Natural killer cell treated with Interleukin-12 subunit alpha and Interleukin-12 subunit beta and Interleukin-15 and Interleukin-18, amount 100 ng/mL, for 72 hours (primary cell): Measurements from ENCODE around the gene SPATS2L. TPM values are rescaled to one million over a fixed set of nuclear protein-coding genes. Genes with fewer than 3 reads are reported as not detected.

Experiments
- ATAC-seq, 2 donors: fragments of 150-1000 bp; cut with Tn5 transposase in 1 of 2; sonication (Bioruptor Pico), chemical (Tn5 transposase) in 1 of 2; 2 replicates each; pipeline ENCODE4 v1.10.0; 2021
- DNase-seq: peaks from one replicate; pipeline ENCODE4 v3.0.0; 2022; ENCODE audit warnings: low spot score
- H3K27ac Mint-ChIP-seq, 2 donors: 1 replicate in 1 of 2; 2 replicates in 1 of 2; pipeline ENCODE4 v1.8.0; 2022; ENCODE audit warnings: mixed read lengths in 2 of 2, mild to moderate bottlenecking in 1 of 2, moderate library complexity in 1 of 2
- H3K27me3 Mint-ChIP-seq, 2 donors: 1 replicate in 1 of 2; 2 replicates in 1 of 2; pipeline ENCODE4 v1.8.0; 2022; ENCODE audit warnings: mixed read lengths in 2 of 2
- H3K36me3 Mint-ChIP-seq: one replicate; pipeline ENCODE4 v1.8.0; 2022; ENCODE audit warnings: mixed read lengths
- H3K4me1 Mint-ChIP-seq, 2 donors: 1 replicate in 1 of 2; 2 replicates in 1 of 2; pipeline ENCODE4 v1.8.0; 2022; ENCODE audit warnings: low read depth in 2 of 2, mixed read lengths in 2 of 2, mild to moderate bottlenecking in 1 of 2
- H3K4me3 Mint-ChIP-seq: one replicate; pipeline ENCODE4 v1.8.0; 2022; ENCODE audit warnings: mixed read lengths
- H3K9me3 Mint-ChIP-seq: 2 replicates; pipeline ENCODE4 v1.8.0; 2022; ENCODE audit warnings: mixed read lengths
- total RNA-seq, 2 donors: library from RNA; stranded (reverse); gene quantifications; one replicate each; pipeline ENCODE4 v1.2.3, GENCODE V29; 2022

SPATS2L gene
- total RNA-seq, 2 donors from 2014 or later, result 19.6 to 44.4 TPM

- peak overlapping the region in 1 of 2 donors; percentile 70 for H3K27ac Mint-ChIP-seq
- no peak for DNase-seq
- H3K4me3 Mint-ChIP-seq, result no peak overlapping the region
- H3K27me3 Mint-ChIP-seq, result no peaks in the 10 kb centered on the region
- H3K9me3 Mint-ChIP-seq, result no peaks in the 10 kb centered on the region
- ATAC-seq, result no peak
- no peaks in the 10 kb centered on the region for H3K36me3 Mint-ChIP-seq
- peaks cover 23 to 41% of the 10 kb centered on the region in 2 donors for H3K4me1 Mint-ChIP-seq
Observed at GRCh38 chr2:200469708-200470211, 163.3 kb downstream of the SPATS2L start.

- H3K36me3 Mint-ChIP-seq, result no peaks in the 10 kb centered on the region
- no peak overlapping the region for H3K4me3 Mint-ChIP-seq
- H3K9me3 Mint-ChIP-seq, result no peaks in the 10 kb centered on the region
- no peak overlapping the region for H3K27ac Mint-ChIP-seq
- H3K4me1 Mint-ChIP-seq, result peaks cover 23 to 41% of the 10 kb centered on the region in 2 donors
- no peaks in the 10 kb centered on the region for H3K27me3 Mint-ChIP-seq
- ATAC-seq (no peak), DNase-seq (no peak)
Observed at GRCh38 chr2:200470230-200470629, 163.7 kb downstream of the SPATS2L start.

GRCh38 chr2:200471324-200471848 lies 164.9 kb downstream of the SPATS2L start:
- Mint-ChIP-seq H3K27ac (peak overlapping the region; percentile 38 to 73), H3K4me1 (peaks cover 23 to 36% of the 10 kb centered on the region in 2 donors), H3K9me3 (no peaks in the 10 kb centered on the region), H3K36me3 (no peaks in the 10 kb centered on the region), H3K27me3 (no peaks in the 10 kb centered on the region), H3K4me3 (peak overlapping the region; percentile 78)
- no peak for DNase-seq
- peak; percentile 26 to 50 for ATAC-seq

- H3K9me3 Mint-ChIP-seq, result no peaks in the 10 kb centered on the region
- ATAC-seq (no peak), DNase-seq (no peak)
- H3K4me1 Mint-ChIP-seq, result peaks cover 19 to 31% of the 10 kb centered on the region in 2 donors
- H3K27me3 Mint-ChIP-seq, result no peaks in the 10 kb centered on the region
- no peaks in the 10 kb centered on the region for H3K36me3 Mint-ChIP-seq
- no peak overlapping the region for H3K4me3 Mint-ChIP-seq
- peak overlapping the region in 1 of 2 donors; percentile 38 for H3K27ac Mint-ChIP-seq
Observed at GRCh38 chr2:200471928-200472645, 165.6 kb downstream of the SPATS2L start.

- H3K4me3 Mint-ChIP-seq, result no peak overlapping the region
- H3K27me3 Mint-ChIP-seq, result no peaks in the 10 kb centered on the region
- peaks cover 13 to 22% of the 10 kb centered on the region in 2 donors for H3K4me1 Mint-ChIP-seq
- no peak overlapping the region for H3K27ac Mint-ChIP-seq
- H3K9me3 Mint-ChIP-seq, result no peaks in the 10 kb centered on the region
- no peaks in the 10 kb centered on the region for H3K36me3 Mint-ChIP-seq
- DNase-seq (no peak), ATAC-seq (no peak)
Observed at GRCh38 chr2:200472853-200473464, 166.5 kb downstream of the SPATS2L start.

- no peak for ATAC-seq
- H3K36me3 Mint-ChIP-seq, result no peaks in the 10 kb centered on the region
- no peaks in the 10 kb centered on the region for H3K27me3 Mint-ChIP-seq
- no peak for DNase-seq
- H3K4me3 Mint-ChIP-seq, result no peak overlapping the region
- peaks cover 4 to 6% of the 10 kb centered on the region in 2 donors for H3K4me1 Mint-ChIP-seq
- H3K27ac Mint-ChIP-seq, result no peak overlapping the region
- H3K9me3 Mint-ChIP-seq, result no peaks in the 10 kb centered on the region
Observed at GRCh38 chr2:200475795-200476194, 169.3 kb downstream of the SPATS2L start.

GRCh38 chr2:200476836-200477235 lies 170.3 kb downstream of the SPATS2L start:
- Mint-ChIP-seq H3K27me3 (no peaks in the 10 kb centered on the region), H3K36me3 (no peaks in the 10 kb centered on the region), H3K4me3 (no peak overlapping the region)

GRCh38 chr2:200477667-200478131 lies 171.2 kb downstream of the SPATS2L start:
- no peaks in the 10 kb centered on the region for H3K4me1 Mint-ChIP-seq
- DNase-seq (no peak), ATAC-seq (no peak)
- no peak overlapping the region for H3K27ac Mint-ChIP-seq
- H3K9me3 Mint-ChIP-seq, result no peaks in the 10 kb centered on the region
- no peaks in the 10 kb centered on the region for H3K36me3 Mint-ChIP-seq
- no peak overlapping the region for H3K4me3 Mint-ChIP-seq
- H3K27me3 Mint-ChIP-seq, result no peaks in the 10 kb centered on the region

More at GRCh38 chr2:200476836-200477235, 170.3 kb downstream of the SPATS2L start:
- no peaks in the 10 kb centered on the region for H3K9me3 Mint-ChIP-seq
- H3K27ac Mint-ChIP-seq, result no peak overlapping the region
- ATAC-seq (no peak), DNase-seq (no peak)
- no peaks in the 10 kb centered on the region for H3K4me1 Mint-ChIP-seq

GRCh38 chr2:200479692-200480265 lies 173.3 kb downstream of the SPATS2L start:
- H3K4me3 Mint-ChIP-seq, result no peak overlapping the region
- DNase-seq, result no peak
- H3K27ac Mint-ChIP-seq, result peak overlapping the region in 1 of 2 donors; percentile 48
- H3K4me1 Mint-ChIP-seq, result no peaks in the 10 kb centered on the region
- ATAC-seq, result peak in 1 of 2 donors; percentile 50
- peaks cover 0 to 2% of the 10 kb centered on the region in 2 donors for H3K27me3 Mint-ChIP-seq
- no peaks in the 10 kb centered on the region for H3K9me3 Mint-ChIP-seq
- no peaks in the 10 kb centered on the region for H3K36me3 Mint-ChIP-seq

- H3K36me3 Mint-ChIP-seq, result no peaks in the 10 kb centered on the region
- DNase-seq (no peak), ATAC-seq (no peak)
- no peaks in the 10 kb centered on the region for H3K9me3 Mint-ChIP-seq
- H3K27ac Mint-ChIP-seq, result no peak overlapping the region
- H3K4me1 Mint-ChIP-seq, result no peaks in the 10 kb centered on the region
- H3K27me3 Mint-ChIP-seq, result peaks cover 0 to 2% of the 10 kb centered on the region in 2 donors
- no peak overlapping the region for H3K4me3 Mint-ChIP-seq
Observed at GRCh38 chr2:200482194-200482593, 175.7 kb downstream of the SPATS2L start.

- no peak for ATAC-seq
- H3K27me3 Mint-ChIP-seq, result peaks cover 0 to 2% of the 10 kb centered on the region in 2 donors
Observed at GRCh38 chr2:200483729-200484198, 177.3 kb downstream of the SPATS2L start.

GRCh38 chr2:200484934-200485333 lies 178.4 kb downstream of the SPATS2L start:
- Mint-ChIP-seq H3K4me1 (no peaks in the 10 kb centered on the region), H3K27me3 (peaks cover 0 to 2% of the 10 kb centered on the region in 2 donors), H3K36me3 (no peaks in the 10 kb centered on the region)

More at GRCh38 chr2:200483729-200484198, 177.3 kb downstream of the SPATS2L start:
- Mint-ChIP-seq H3K4me1 (no peaks in the 10 kb centered on the region), H3K36me3 (no peaks in the 10 kb centered on the region), H3K27ac (no peak overlapping the region), H3K9me3 (no peaks in the 10 kb centered on the region), H3K4me3 (no peak overlapping the region)
- no peak for DNase-seq

GRCh38 chr2:200486529-200486928 lies 180.0 kb downstream of the SPATS2L start:
- no peak for ATAC-seq
- H3K27me3 Mint-ChIP-seq, result peaks cover 0 to 2% of the 10 kb centered on the region in 2 donors
- no peak overlapping the region for H3K4me3 Mint-ChIP-seq
- DNase-seq, result no peak
- H3K27ac Mint-ChIP-seq, result no peak overlapping the region
- no peaks in the 10 kb centered on the region for H3K9me3 Mint-ChIP-seq
- H3K36me3 Mint-ChIP-seq, result peaks cover 5% of the 10 kb centered on the region
- H3K4me1 Mint-ChIP-seq, result no peaks in the 10 kb centered on the region

More at GRCh38 chr2:200484934-200485333, 178.4 kb downstream of the SPATS2L start:
- Mint-ChIP-seq H3K4me3 (no peak overlapping the region), H3K27ac (no peak overlapping the region), H3K9me3 (no peaks in the 10 kb centered on the region)
- DNase-seq (no peak), ATAC-seq (no peak)
